ENCODE results near the gene KDM3A. TPM values are rescaled to one million over a fixed set of nuclear protein-coding genes. Genes with fewer than 3 reads are reported as not detected.

KDM3A gene
- total and polyA plus RNA-seq, 2 of the 8 experiments (the other 6 are each of a cell fraction or from before 2014, with no cell fraction given): 15.8 to 29.2 TPM

DNA sequence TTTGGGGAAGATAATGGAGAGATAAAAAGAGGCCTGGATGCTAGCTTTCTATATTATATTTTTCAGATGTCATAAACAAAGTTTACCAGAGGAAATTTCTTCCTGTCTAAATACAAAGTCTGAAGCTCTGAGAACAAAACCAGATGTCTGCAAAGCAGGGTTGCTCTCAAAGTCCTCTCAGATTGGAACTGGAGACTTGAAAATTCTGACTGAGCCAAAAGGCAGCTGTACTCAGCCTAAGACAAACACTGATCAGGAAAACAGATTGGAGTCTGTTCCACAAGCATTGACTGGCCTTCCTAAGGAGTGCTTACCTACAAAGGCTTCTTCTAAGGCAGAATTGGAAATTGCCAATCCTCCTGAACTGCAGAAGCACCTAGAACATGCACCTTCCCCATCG lies 25.1 kb downstream of the KDM3A start:
- no peak overlapping the region for H2BK12ac ChIP-seq (ENCODE audit: low read depth, low read length)
- H3K4me2 ChIP-seq (ENCODE audit: insufficient read depth in 1 of 2, low read depth in 2 of 2, low read length in 2 of 2): no peak overlapping the region
- H3K79me2 ChIP-seq (ENCODE audit: control insufficient read depth in 1 of 2, insufficient read depth in 2 of 2, low read length in 2 of 2): no peaks in the 10 kb centered on the region
- peaks cover 3% of the 10 kb centered on the region in 2 experiments for H4K20me1 ChIP-seq (replicated peaks in 1 of 2; ENCODE audit: control insufficient read depth in 1 of 2, insufficient read depth in 2 of 2, low read length in 2 of 2)
- no peak overlapping the region for H3K4ac ChIP-seq (replicated peaks; ENCODE audit: insufficient read length, low read depth, low read length)
- no peak overlapping the region for H3K18ac ChIP-seq (ENCODE audit: extremely low read depth, low read length)
- no peaks in the 10 kb centered on the region for H3K9me3 ChIP-seq (ENCODE audit: insufficient read depth in 2 of 2, low read depth in 1 of 2, low read length in 1 of 2)
- H3K36me3 ChIP-seq (ENCODE audit: control insufficient read depth in 2 of 4, insufficient read depth in 4 of 4, low read length in 3 of 4): peaks cover 14 to 50% (median 41%) of the 10 kb centered on the region in 4 experiments; a peak in 7 of 8 replicates
- H2AK5ac ChIP-seq (ENCODE audit: low read depth, low read length): no peak overlapping the region
- H3K79me1 ChIP-seq (ENCODE audit: low read depth, low read length): no peaks in the 10 kb centered on the region
- H3K27me3 ChIP-seq (replicated peaks in 1 of 4; ENCODE audit: control insufficient read depth in 3 of 4, extremely low read depth in 1 of 4, insufficient read depth in 3 of 4, low read length in 3 of 4): no peaks in the 10 kb centered on the region
- H3K56ac ChIP-seq (replicated peaks; ENCODE audit: insufficient read length, low read depth, low read length): no peak overlapping the region
- no peak overlapping the region for H2AFZ ChIP-seq (ENCODE audit: low read length)
- FAIRE-seq (no peak), DNase-seq (ENCODE audit: low read depth in 1 of 2, low spot score in 2 of 2) (no peak)
- no peak overlapping the region for H4K8ac ChIP-seq (ENCODE audit: extremely low read depth, insufficient read depth, low read length)
- ChIA-PET CTCF (ENCODE audit: partially characterized antibody) (interaction anchor here (0.6 kb wide), 1 partner anchor 136 kb away, joined by 3 read pairs; no protein-coding TSS in a partner anchor), POLR2A (ENCODE audit: partially characterized antibody) (no interaction called here)
- no peak overlapping the region for H3K4me3 ChIP-seq (ENCODE audit: extremely low read depth in 1 of 4, insufficient read depth in 2 of 4, low read depth in 3 of 4, low read length in 4 of 4)
- H4K5ac ChIP-seq (ENCODE audit: insufficient read length, low read depth, low read length): no peak overlapping the region
- H4K91ac ChIP-seq (replicated peaks; ENCODE audit: insufficient read length, low read length): no peak overlapping the region
- no peak overlapping the region for H2BK15ac ChIP-seq (ENCODE audit: low read length)
- H3K4me1 ChIP-seq (replicated peaks in 1 of 4; ENCODE audit: control insufficient read depth in 3 of 4, insufficient read depth in 4 of 4, low read length in 3 of 4): no peaks in the 10 kb centered on the region
- H3K14ac ChIP-seq (ENCODE audit: insufficient read length): no peak overlapping the region
- no peak overlapping the region for H2BK120ac ChIP-seq (replicated peaks; ENCODE audit: low read depth, low read length)
- H3K23ac ChIP-seq (ENCODE audit: insufficient read length): no peak overlapping the region
- WGBS, 2 experiments (ENCODE audit: extremely low coverage in 1 of 2, insufficient coverage in 1 of 2, insufficient read length in 1 of 2, insufficient replicate concordance in 2 of 2, low coverage in 1 of 2, low lambda C conversion rate in 2 of 2, missing lambda C conversion rate in 1 of 2): 94% methylated on average over 1 of the region's 1 CpG; no CpG with 5 or more reads in 1 of the 2 experiments
- H3K23me2 ChIP-seq (ENCODE audit: low read depth, low read length): no peaks in the 10 kb centered on the region; the same call in 1 of the 2 replicates
- no peak overlapping the region for H2BK20ac ChIP-seq (ENCODE audit: low read length)
- H3K27ac ChIP-seq (ENCODE audit: low read depth, low read length): no peak overlapping the region
- H2BK5ac ChIP-seq (ENCODE audit: low read depth, low read length): no peak overlapping the region
- no peak overlapping the region for H3K9ac ChIP-seq (replicated peaks in 1 of 4; ENCODE audit: extremely low read depth in 1 of 4, low read depth in 3 of 4, low read length in 3 of 4)
- TF ChIP-seq BACH1 (IDR thresholded peaks at IDR 0.05; ENCODE audit: low read length) (no peak), SAP30 (IDR thresholded peaks at IDR 0.05; ENCODE audit: insufficient read depth, insufficient replicate concordance, low read length) (no peak), KDM1A (IDR thresholded peaks at IDR 0.05; ENCODE audit: borderline replicate concordance, low read length) (no peak)
